Effector memory CD4-positive, alpha-beta T cell (primary cell): ENCODE data around the gene CNTN4.
"Not testable (repeated sequence)": the region's sequence is repeated elsewhere in the genome, so short reads cannot be mapped to it uniquely, and the experiment has no call there.

ENCODE experiments used
- DNase-seq, 3 donors: peaks; one replicate each; pipeline ENCODE4 v3.0.0-alpha.2; 2020
- H3K27ac ChIP-seq: 2 replicates; pipeline ENCODE4 v1.7.0; 2013; ENCODE audit warnings: mild to moderate bottlenecking, low read length, moderate library complexity; ENCODE audit not compliant: insufficient read depth, poor library complexity, severe bottlenecking
- H3K27me3 ChIP-seq: replicated peaks from 2 replicates; pipeline ENCODE4 v1.7.0; 2013; ENCODE audit warnings: mild to moderate bottlenecking, low read length; ENCODE audit not compliant: insufficient read depth, control insufficient read depth, poor library complexity, severe bottlenecking
- H3K36me3 ChIP-seq: 2 replicates; pipeline ENCODE4 v1.7.0; 2013; ENCODE audit warnings: mild to moderate bottlenecking, low read length, moderate library complexity; ENCODE audit not compliant: control insufficient read depth, insufficient read depth
- H3K4me1 ChIP-seq: 2 replicates; pipeline ENCODE4 v1.7.0; 2013; ENCODE audit warnings: low read length, mild to moderate bottlenecking; ENCODE audit not compliant: control insufficient read depth, insufficient read depth, poor library complexity, severe bottlenecking
- H3K4me3 ChIP-seq: 2 replicates; pipeline ENCODE4 v1.7.0; 2013; ENCODE audit warnings: low read length, low read depth, mild to moderate bottlenecking; ENCODE audit not compliant: insufficient read depth, poor library complexity, severe bottlenecking
- H3K9me3 ChIP-seq: 2 replicates; pipeline ENCODE4 v1.7.0; 2013; ENCODE audit warnings: mild to moderate bottlenecking, low read length, moderate library complexity; ENCODE audit not compliant: control insufficient read depth

CNTN4 gene

DNA sequence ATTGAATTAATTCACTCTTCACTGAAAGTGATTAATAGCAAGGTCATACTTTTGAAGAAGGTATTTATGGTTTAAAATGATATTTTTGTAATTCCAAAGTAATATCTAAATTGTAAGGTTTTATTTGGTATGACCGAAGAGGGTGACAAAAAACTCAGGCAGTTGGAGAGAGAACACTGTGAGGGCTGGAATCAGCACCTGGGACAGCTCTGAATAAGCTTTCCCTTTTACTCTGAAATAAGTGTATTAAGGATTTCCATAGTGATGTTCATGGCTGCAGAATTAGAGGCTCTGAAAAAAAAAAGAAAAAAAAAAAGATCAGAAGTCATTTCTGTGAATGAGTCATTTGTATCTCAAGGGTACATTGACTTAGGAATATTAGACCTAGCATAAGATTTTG, 712.1 kb downstream of the CNTN4 start:
- Histone ChIP-seq H3K36me3 (no peaks in the 10 kb centered on the region), H3K27ac (no peak overlapping the region), H3K4me3 (no peak overlapping the region), H3K9me3 (no peaks in the 10 kb centered on the region), H3K4me1 (no peaks in the 10 kb centered on the region), H3K27me3 (no peaks in the 10 kb centered on the region)
- DNase-seq, result no peak

DNA sequence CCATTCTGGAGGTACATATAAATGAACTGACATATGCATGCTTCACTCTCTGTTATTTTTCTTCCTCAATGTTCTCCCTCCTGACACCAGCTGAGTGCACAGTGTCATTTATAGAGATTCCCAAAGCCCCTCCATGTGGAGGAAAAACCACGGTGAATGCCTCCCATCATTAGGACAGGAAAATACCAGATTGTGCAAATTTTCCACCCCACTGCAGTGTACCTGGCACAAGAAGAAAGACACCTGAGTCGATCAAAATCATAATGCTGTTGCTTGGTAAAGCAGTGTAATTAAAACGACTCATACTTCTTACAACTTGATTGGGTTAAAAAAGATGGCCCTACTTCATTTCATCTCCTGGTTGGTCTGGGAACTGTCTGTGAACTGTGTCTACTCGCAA, 720.9 kb downstream of the CNTN4 start:
- no peak overlapping the region for H3K27ac ChIP-seq
- H3K9me3 ChIP-seq, result no peaks in the 10 kb centered on the region
- H3K27me3 ChIP-seq, result no peaks in the 10 kb centered on the region
- H3K4me1 ChIP-seq, result no peaks in the 10 kb centered on the region
- no peaks in the 10 kb centered on the region for H3K36me3 ChIP-seq
- H3K4me3 ChIP-seq, result no peak overlapping the region
- no peak for DNase-seq

- not testable (repeated sequence) for H3K4me1 ChIP-seq, H3K27me3 ChIP-seq, H3K4me3 ChIP-seq, H3K36me3 ChIP-seq, H3K9me3 ChIP-seq, DNase-seq, H3K27ac ChIP-seq
These were observed 722.3 kb downstream of the CNTN4 start for GRCh38 chr3:2820982-2821381.

DNA sequence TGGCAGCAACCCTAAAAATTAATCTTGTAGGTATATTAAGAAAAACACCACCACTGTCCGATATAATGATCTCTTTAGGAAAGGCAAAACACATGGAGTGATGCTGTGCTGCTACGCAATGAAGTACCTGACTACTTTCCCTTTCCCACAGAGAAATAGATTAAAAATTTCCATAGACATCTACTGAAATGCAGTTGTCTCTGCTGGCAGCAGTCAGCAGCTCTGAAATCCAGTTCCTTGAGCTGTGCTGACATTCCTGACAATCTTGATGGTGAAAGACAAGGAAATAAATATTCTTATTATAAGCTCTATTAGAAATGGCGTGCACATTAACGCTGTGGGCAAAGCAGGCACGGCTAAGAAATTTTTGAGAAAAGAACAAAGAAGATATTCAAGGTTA, 723.9 kb downstream of the CNTN4 start:
- no peak for DNase-seq
- no peaks in the 10 kb centered on the region for H3K36me3 ChIP-seq
- no peaks in the 10 kb centered on the region for H3K9me3 ChIP-seq
- no peak overlapping the region for H3K4me3 ChIP-seq
- no peaks in the 10 kb centered on the region for H3K27me3 ChIP-seq
- H3K27ac ChIP-seq, result no peak overlapping the region
- H3K4me1 ChIP-seq, result no peaks in the 10 kb centered on the region

- Histone ChIP-seq H3K4me3 (no peak overlapping the region), H3K4me1 (no peaks in the 10 kb centered on the region), H3K9me3 (no peaks in the 10 kb centered on the region), H3K36me3 (no peaks in the 10 kb centered on the region), H3K27ac (no peak overlapping the region), H3K27me3 (no peaks in the 10 kb centered on the region)
- DNase-seq, result no peak
These were observed 724.4 kb downstream of the CNTN4 start for GRCh38 chr3:2823031-2823430.

- Histone ChIP-seq H3K27ac (no peak overlapping the region), H3K9me3 (no peaks in the 10 kb centered on the region), H3K36me3 (no peaks in the 10 kb centered on the region), H3K27me3 (no peaks in the 10 kb centered on the region), H3K4me3 (no peak overlapping the region), H3K4me1 (no peaks in the 10 kb centered on the region)
- no peak for DNase-seq
These were observed 725.0 kb downstream of the CNTN4 start for GRCh38 chr3:2823437-2824211.

GRCh38 chr3:2826036-2826435, 727.4 kb downstream of the CNTN4 start:
- H3K27me3 ChIP-seq, result no peaks in the 10 kb centered on the region
- H3K27ac ChIP-seq, result no peak overlapping the region
- H3K36me3 ChIP-seq, result no peaks in the 10 kb centered on the region
- no peak overlapping the region for H3K4me3 ChIP-seq
- no peaks in the 10 kb centered on the region for H3K9me3 ChIP-seq
- DNase-seq, result no peak
- H3K4me1 ChIP-seq, result no peaks in the 10 kb centered on the region

GRCh38 chr3:2826453-2826852, 727.8 kb downstream of the CNTN4 start:
- H3K27ac ChIP-seq, result no peak overlapping the region
- no peaks in the 10 kb centered on the region for H3K9me3 ChIP-seq
- DNase-seq, result no peak
- no peaks in the 10 kb centered on the region for H3K36me3 ChIP-seq
- H3K4me1 ChIP-seq, result no peaks in the 10 kb centered on the region
- H3K4me3 ChIP-seq, result no peak overlapping the region
- no peaks in the 10 kb centered on the region for H3K27me3 ChIP-seq

DNA sequence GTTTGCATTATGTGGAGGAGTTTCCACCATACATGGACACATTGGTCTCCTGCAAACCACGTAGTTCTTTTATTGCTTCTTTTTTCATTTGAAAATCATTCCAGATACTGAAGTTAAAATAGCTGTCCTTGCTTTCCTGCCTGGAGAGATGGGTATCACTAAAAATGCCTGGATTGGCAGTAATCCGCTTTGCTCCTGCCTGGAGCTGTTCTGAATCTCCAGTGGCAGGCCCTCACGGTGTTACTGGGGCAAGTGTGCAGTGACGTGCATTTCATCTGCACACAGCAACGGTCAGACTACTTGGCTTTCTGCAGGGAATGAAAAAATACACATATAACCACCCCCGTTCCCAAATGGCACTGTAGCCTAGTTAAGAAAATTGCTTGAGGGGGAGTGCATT, 738.6 kb downstream of the CNTN4 start:
- Histone ChIP-seq H3K4me1 (no peaks in the 10 kb centered on the region), H3K27me3 (no peaks in the 10 kb centered on the region), H3K4me3 (no peak overlapping the region), H3K36me3 (no peaks in the 10 kb centered on the region), H3K27ac (no peak overlapping the region), H3K9me3 (no peaks in the 10 kb centered on the region)
- no peak for DNase-seq

DNA sequence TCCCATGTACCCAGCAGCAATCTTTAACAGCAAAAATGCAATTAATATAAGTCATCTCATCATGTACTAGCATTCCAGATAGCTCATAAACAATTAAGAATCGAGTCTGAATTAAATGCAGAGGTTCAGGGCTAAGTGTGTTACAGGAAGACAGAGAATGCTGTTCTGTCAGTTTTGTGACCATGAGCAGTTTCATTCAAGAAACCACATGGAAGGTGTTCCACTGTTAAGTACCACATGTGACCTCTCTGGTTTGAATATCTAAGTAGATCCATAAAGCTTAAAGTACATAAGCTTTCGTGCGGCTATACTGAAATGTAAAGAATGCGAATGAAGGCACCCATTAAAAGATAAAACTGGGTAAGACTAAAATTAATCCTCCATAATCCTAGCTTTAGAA, 739.2 kb downstream of the CNTN4 start:
- Histone ChIP-seq H3K27ac (no peak overlapping the region), H3K4me1 (no peaks in the 10 kb centered on the region), H3K36me3 (no peaks in the 10 kb centered on the region), H3K9me3 (no peaks in the 10 kb centered on the region), H3K4me3 (no peak overlapping the region), H3K27me3 (no peaks in the 10 kb centered on the region)
- DNase-seq, result no peak
